MM.1S (cell line): ENCODE data around the gene FN3K.

Source experiments
- DNase-seq: peaks from one replicate; pipeline ENCODE4 v3.0.0-alpha.2; 2015
- H2AFZ ChIP-seq: fragments of 300-600 bp; sonication (generic); 2 replicates; pipeline ENCODE4 v1.6.0; 2016; ENCODE audit warnings: antibody characterized with exemption, low read length
- H3F3A ChIP-seq: fragments of 300-600 bp; sonication (generic); 2 replicates; pipeline ENCODE4 v1.6.1; 2016; ENCODE audit warnings: mild to moderate bottlenecking, antibody characterized with exemption, low read length, moderate library complexity, mixed read lengths; ENCODE audit not compliant: insufficient read depth
- H3K27ac ChIP-seq: fragments of 300-600 bp; sonication (generic); 2 replicates; pipeline ENCODE4 v1.5.1; 2016; ENCODE audit warnings: mild to moderate bottlenecking, low read length
- H3K27me3 ChIP-seq: fragments of 300-600 bp; sonication (generic); replicated peaks from 2 replicates; pipeline ENCODE4 v1.6.0; 2016; ENCODE audit warnings: low read length; ENCODE audit not compliant: insufficient read depth
- H3K36me3 ChIP-seq: fragments of 300-600 bp; sonication (generic); replicated peaks from 2 replicates; pipeline ENCODE4 v1.6.1; 2016; ENCODE audit warnings: mild to moderate bottlenecking, low read length, mixed read lengths; ENCODE audit not compliant: insufficient read depth
- H3K4me1 ChIP-seq: fragments of 300-600 bp; sonication (generic); 2 replicates; pipeline ENCODE4 v1.6.1; 2016; ENCODE audit warnings: low read length, mixed read lengths
- H3K4me2 ChIP-seq: fragments of 300-600 bp; sonication (generic); 2 replicates; pipeline ENCODE4 v1.6.0; 2016; ENCODE audit warnings: low read depth, low read length
- H3K4me3 ChIP-seq: fragments of 300-600 bp; sonication (generic); 2 replicates; pipeline ENCODE4 v1.5.1; 2016; ENCODE audit warnings: low read length, mixed read lengths
- H3K79me2 ChIP-seq: fragments of 300-600 bp; sonication (generic); 2 replicates; pipeline ENCODE4 v1.6.1; 2016; ENCODE audit warnings: mixed run types, low read length, mixed read lengths
- H3K9ac ChIP-seq: fragments of 300-600 bp; sonication (generic); 2 replicates; pipeline ENCODE4 v1.6.1; 2016; ENCODE audit warnings: low read length, mixed read lengths
- H3K9me2 ChIP-seq: fragments of 300-600 bp; sonication (generic); replicated peaks from 2 replicates; pipeline ENCODE4 v1.6.1; 2016; ENCODE audit warnings: mild to moderate bottlenecking, low read length, mixed read lengths; ENCODE audit not compliant: insufficient read depth
- H3K9me3 ChIP-seq: fragments of 300-600 bp; sonication (generic); replicated peaks from 2 replicates; pipeline ENCODE4 v1.6.1; 2016; ENCODE audit warnings: mild to moderate bottlenecking, low read length, mixed read lengths; ENCODE audit not compliant: insufficient read depth
- H4K20me1 ChIP-seq: fragments of 300-600 bp; sonication (generic); 2 replicates; pipeline ENCODE4 v1.6.1; 2016; ENCODE audit warnings: mild to moderate bottlenecking, low read length, moderate library complexity, mixed read lengths; ENCODE audit not compliant: insufficient read depth
- CTCF ChIP-seq: fragments of 300-600 bp; sonication (generic); IDR thresholded peaks from 2 replicates; pipeline ENCODE4 v1.5.1; 2016; ENCODE audit warnings: antibody characterized with exemption, low read length, mixed read lengths
- EZH2 ChIP-seq: fragments of 300-600 bp; sonication (generic); optimal IDR thresholded peaks from 2 replicates; pipeline ENCODE3; 2017; ENCODE audit warnings: low read depth, mild to moderate bottlenecking, antibody characterized with exemption, low read length, mixed read lengths
- EZH2phosphoT487 ChIP-seq: fragments of 300-600 bp; sonication (generic); IDR thresholded peaks from 2 replicates; pipeline ENCODE4 v1.6.1; 2018; ENCODE audit warnings: antibody characterized with exemption, low read length

FN3K gene

DNA sequence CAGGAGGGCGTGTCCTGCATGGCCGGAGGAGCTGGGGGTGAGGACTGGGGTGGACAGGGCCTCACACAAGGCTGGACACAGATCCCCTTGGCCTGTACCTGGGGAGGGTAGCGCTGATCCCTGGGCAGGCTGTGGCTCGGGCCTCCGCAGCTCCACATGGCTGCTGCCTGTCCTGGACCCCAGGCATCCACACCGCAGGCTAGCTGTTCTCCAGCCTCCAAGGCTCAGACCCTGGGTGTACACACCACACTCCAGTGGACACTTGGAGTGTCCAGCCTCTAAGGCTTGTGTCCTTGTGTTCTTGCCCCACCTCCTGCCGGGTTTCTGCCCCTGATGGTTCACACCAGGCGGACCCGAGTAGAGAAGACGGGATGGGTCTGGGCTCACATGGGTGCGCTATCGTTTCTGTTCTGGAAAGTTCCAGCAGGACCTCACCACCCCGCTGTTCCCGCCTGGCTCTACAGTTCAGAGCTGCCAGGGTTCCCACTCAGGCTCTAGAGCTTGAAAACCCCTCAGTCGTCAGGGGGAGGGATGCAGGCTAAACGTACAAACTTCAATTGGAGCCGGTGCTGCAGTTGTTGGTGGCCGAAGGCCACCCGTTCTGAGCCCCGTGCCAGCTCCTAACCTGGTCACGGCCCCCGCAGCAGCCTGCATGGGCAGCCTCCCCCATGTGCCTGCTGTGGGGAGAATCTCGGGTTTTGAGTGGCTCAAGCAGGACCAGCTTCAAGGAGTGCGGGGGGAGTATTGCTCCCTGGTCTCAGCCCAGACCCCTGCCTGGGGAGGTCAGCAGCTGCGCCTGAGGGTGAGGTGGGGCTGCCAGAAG is 25.5 kb upstream of the FN3K start:
- H3K36me3 ChIP-seq = no peaks in the 10 kb centered on the region
- H3K27me3 ChIP-seq = no peaks in the 10 kb centered on the region
- no peaks in the 10 kb centered on the region for H4K20me1 ChIP-seq
- H2AFZ ChIP-seq = no peak overlapping the region
- H3K9me2 ChIP-seq = no peaks in the 10 kb centered on the region
- no peaks in the 10 kb centered on the region for H3K9me3 ChIP-seq
- no peaks in the 10 kb centered on the region for H3K79me2 ChIP-seq
- TF ChIP-seq EZH2phosphoT487 = no peak
- TF ChIP-seq EZH2 = no peak
- TF ChIP-seq CTCF = no peak
- H3K4me1 ChIP-seq = peaks cover 9% of the 10 kb centered on the region
- DNase-seq = no peak
- H3K4me2 ChIP-seq = no peak overlapping the region
- H3F3A ChIP-seq = peaks cover 15% of the 10 kb centered on the region
- H3K27ac ChIP-seq = no peak overlapping the region
- no peak overlapping the region for H3K4me3 ChIP-seq
- H3K9ac ChIP-seq = no peak overlapping the region

DNA sequence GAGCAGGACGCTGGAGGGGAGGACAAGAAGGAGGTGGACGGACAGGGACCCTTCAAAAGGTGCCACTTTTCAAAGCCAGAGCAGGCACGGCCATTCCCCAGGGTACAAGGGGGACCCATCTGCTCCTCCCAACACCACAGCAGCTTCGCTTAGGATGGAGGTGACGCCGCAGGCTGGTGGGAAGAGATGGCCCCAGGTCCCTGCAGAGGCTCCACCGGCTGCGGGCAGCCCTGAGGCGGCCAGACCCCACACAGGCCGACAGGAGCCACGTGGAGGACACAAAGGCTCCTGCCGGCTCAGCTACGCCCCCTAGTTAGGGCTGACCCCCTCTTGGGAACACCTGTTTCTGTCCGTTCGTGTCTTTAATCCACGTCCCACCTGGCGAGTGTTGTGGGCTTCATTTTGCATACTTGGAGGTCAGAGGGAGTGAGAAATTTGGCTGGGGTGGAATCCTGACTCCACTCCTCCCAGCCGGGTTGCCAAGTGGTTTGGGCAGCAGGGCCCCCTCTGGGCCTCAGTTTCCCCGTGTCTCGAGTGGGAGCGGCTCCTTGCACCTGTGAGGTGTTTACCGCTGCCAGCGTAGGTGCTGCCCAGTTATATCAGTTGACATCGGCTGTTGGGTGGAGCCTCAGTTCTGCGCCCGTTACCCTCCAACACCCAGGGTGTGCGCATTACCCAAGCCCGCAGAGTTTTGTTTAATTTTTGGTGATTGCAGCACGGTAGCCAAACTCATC is 24.7 kb upstream of the FN3K start:
- no peak overlapping the region for H2AFZ ChIP-seq
- no peak overlapping the region for H3K4me2 ChIP-seq
- H3K36me3 ChIP-seq = no peaks in the 10 kb centered on the region
- no peak overlapping the region for H3K27ac ChIP-seq
- H3K4me3 ChIP-seq = no peak overlapping the region
- H3K79me2 ChIP-seq = no peaks in the 10 kb centered on the region
- no peaks in the 10 kb centered on the region for H3K9me3 ChIP-seq
- no peaks in the 10 kb centered on the region for H3K27me3 ChIP-seq
- H3F3A ChIP-seq = peaks cover 15% of the 10 kb centered on the region
- no peaks in the 10 kb centered on the region for H4K20me1 ChIP-seq
- no peak overlapping the region for H3K9ac ChIP-seq
- no peak for TF ChIP-seq EZH2
- H3K4me1 ChIP-seq = peaks cover 9% of the 10 kb centered on the region
- no peaks in the 10 kb centered on the region for H3K9me2 ChIP-seq
- DNase-seq = no peak

GRCh38 chr17:82713071-82713723 is 22.2 kb upstream of the FN3K start:
- Histone ChIP-seq H3K27me3 (no peaks in the 10 kb centered on the region), H3K9ac (no peak overlapping the region), H3K36me3 (no peaks in the 10 kb centered on the region), H3K79me2 (peaks cover 17% of the 10 kb centered on the region), H3K4me2 (no peak overlapping the region), H2AFZ (no peak overlapping the region), H3K27ac (no peak overlapping the region), H3F3A (peaks cover 3% of the 10 kb centered on the region), H3K9me3 (no peaks in the 10 kb centered on the region), H4K20me1 (no peaks in the 10 kb centered on the region), H3K4me1 (peaks cover 6% of the 10 kb centered on the region), H3K4me3 (no peak overlapping the region), H3K9me2 (no peaks in the 10 kb centered on the region)
- no peak for TF ChIP-seq CTCF
- no peak for TF ChIP-seq EZH2
- no peak for TF ChIP-seq EZH2phosphoT487
- DNase-seq = no peak
